Stimulated activated CD8-positive, alpha-beta memory T cell treated with anti-CD3 and anti-CD28 coated beads, Interleukin-15, amount 100 ng/mL, for 1 hour (primary cell): Measurements from ENCODE around the gene PRKD2.

Experiments used
- DNase-seq: peaks from one replicate; pipeline ENCODE4 v3.0.0-alpha.2; 2020; ENCODE audit warnings: low read depth

PRKD2 gene

GRCh38 chr19:46741447-46741846 is 24.5 kb upstream of the PRKD2 start:
- no peak for DNase-seq

- no peak for DNase-seq
Observed at GRCh38 chr19:46739290-46739771, 22.4 kb upstream of the PRKD2 start.

- no peak for DNase-seq
Observed at GRCh38 chr19:46737761-46738171, 20.9 kb upstream of the PRKD2 start.

GRCh38 chr19:46737298-46737654 is 20.4 kb upstream of the PRKD2 start:
- no peak for DNase-seq

GRCh38 chr19:46736531-46737297 is 19.8 kb upstream of the PRKD2 start:
- DNase-seq, result no peak

- DNase-seq, result no peak
Observed at GRCh38 chr19:46733690-46734292, 16.9 kb upstream of the PRKD2 start.

- no peak for DNase-seq
Observed at GRCh38 chr19:46732966-46733689, 16.2 kb upstream of the PRKD2 start.

GRCh38 chr19:46732172-46732938 is 15.4 kb upstream of the PRKD2 start:
- DNase-seq, result no peak

GRCh38 chr19:46731584-46731983 is 14.7 kb upstream of the PRKD2 start:
- no peak for DNase-seq

- DNase-seq, result no peak
Observed at GRCh38 chr19:46731007-46731501, 14.1 kb upstream of the PRKD2 start.

GRCh38 chr19:46730595-46730994 is 13.7 kb upstream of the PRKD2 start:
- no peak for DNase-seq

GRCh38 chr19:46730187-46730586 is 13.3 kb upstream of the PRKD2 start:
- DNase-seq, result no peak

- DNase-seq, result no peak
Observed at GRCh38 chr19:46729696-46730095, 12.8 kb upstream of the PRKD2 start.

- DNase-seq, result peak; percentile 74
Observed at GRCh38 chr19:46728693-46729339, 11.9 kb upstream of the PRKD2 start.

GRCh38 chr19:46728208-46728607 is 11.3 kb upstream of the PRKD2 start:
- DNase-seq, result no peak

GRCh38 chr19:46727757-46728156 is 10.8 kb upstream of the PRKD2 start:
- no peak for DNase-seq

- no peak for DNase-seq
Observed at GRCh38 chr19:46726971-46727501, 10.1 kb upstream of the PRKD2 start.

GRCh38 chr19:46726551-46726950 is 9.6 kb upstream of the PRKD2 start:
- no peak for DNase-seq

GRCh38 chr19:46725859-46726393 is 9.0 kb upstream of the PRKD2 start:
- DNase-seq, result no peak

- DNase-seq, result no peak
Observed at GRCh38 chr19:46725036-46725820, 8.3 kb upstream of the PRKD2 start.
